ENCODE measurements around the gene HTT. TPM values are rescaled to one million over a fixed set of nuclear protein-coding genes. Genes with fewer than 3 reads are reported as not detected.

The HTT gene
- total and polyA plus RNA-seq, 2 donors = 12.8 to 17.9 TPM

DNA sequence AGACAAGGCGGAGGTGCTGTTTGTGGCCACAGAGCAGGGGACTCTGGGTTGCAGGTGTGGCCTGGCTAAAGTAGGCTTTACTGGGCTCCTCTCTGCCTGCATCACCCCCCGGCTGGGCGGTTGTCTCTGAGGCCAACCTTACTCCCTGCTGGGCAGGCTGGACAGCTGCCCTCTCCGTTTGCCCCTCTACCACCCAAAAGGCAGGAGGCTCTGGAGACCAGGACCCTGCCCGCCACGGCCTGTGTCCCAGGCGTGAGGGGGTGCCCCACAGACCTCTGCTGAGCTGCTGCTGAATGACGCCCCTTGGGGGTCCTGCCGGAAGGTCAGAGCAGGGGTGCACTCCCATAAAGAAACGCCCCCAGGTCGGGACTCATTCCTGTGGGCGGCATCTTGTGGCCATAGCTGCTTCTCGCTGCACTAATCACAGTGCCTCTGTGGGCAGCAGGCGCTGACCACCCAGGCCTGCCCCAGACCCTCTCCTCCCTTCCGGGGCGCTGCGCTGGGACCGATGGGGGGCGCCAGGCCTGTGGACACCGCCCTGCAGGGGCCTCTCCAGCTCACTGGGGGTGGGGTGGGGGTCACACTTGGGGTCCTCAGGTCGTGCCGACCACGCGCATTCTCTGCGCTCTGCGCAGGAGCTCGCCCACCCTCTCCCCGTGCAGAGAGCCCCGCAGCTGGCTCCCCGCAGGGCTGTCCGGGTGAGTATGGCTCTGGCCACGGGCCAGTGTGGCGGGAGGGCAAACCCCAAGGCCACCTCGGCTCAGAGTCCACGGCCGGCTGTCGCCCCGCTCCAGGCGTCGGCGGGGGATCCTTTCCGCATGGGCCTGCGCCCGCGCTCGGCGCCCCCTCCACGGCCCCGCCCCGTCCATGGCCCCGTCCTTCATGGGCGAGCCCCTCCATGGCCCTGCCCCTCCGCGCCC lies 1.1 kb upstream of the HTT start:
- peaks cover 11 to 14% of the 10 kb centered on the region in 2 donors for H3K4me1 ChIP-seq (ENCODE audit: control insufficient read depth in 2 of 2, insufficient read depth in 2 of 2, low read length in 2 of 2)
- peak overlapping the region; percentile 36 to 74 for H3K27ac ChIP-seq (ENCODE audit: low read depth in 1 of 2, low read length in 1 of 2)
- DNase-seq (ENCODE audit: low read depth in 6 of 9, low spot score in 9 of 9) = peak in 1 of 9 donors; percentile 23
- WGBS = 16% methylated on average over 54 of the region's 54 CpGs
- H3K4me3 ChIP-seq (ENCODE audit: low read length in 2 of 2) = peak overlapping the region; percentile 46 to 85
- no peaks in the 10 kb centered on the region for H3K36me3 ChIP-seq (ENCODE audit: control insufficient read depth in 2 of 2, insufficient read depth in 2 of 2, low read length in 1 of 2)
- H3K9me3 ChIP-seq (ENCODE audit: control insufficient read depth in 2 of 2, insufficient read depth in 1 of 2, low read length in 1 of 2) = no peaks in the 10 kb centered on the region
- H3K27me3 ChIP-seq (ENCODE audit: control insufficient read depth in 2 of 2, insufficient read depth in 1 of 2, low read length in 1 of 2) = peaks cover 0 to 6% of the 10 kb centered on the region in 2 donors

DNA sequence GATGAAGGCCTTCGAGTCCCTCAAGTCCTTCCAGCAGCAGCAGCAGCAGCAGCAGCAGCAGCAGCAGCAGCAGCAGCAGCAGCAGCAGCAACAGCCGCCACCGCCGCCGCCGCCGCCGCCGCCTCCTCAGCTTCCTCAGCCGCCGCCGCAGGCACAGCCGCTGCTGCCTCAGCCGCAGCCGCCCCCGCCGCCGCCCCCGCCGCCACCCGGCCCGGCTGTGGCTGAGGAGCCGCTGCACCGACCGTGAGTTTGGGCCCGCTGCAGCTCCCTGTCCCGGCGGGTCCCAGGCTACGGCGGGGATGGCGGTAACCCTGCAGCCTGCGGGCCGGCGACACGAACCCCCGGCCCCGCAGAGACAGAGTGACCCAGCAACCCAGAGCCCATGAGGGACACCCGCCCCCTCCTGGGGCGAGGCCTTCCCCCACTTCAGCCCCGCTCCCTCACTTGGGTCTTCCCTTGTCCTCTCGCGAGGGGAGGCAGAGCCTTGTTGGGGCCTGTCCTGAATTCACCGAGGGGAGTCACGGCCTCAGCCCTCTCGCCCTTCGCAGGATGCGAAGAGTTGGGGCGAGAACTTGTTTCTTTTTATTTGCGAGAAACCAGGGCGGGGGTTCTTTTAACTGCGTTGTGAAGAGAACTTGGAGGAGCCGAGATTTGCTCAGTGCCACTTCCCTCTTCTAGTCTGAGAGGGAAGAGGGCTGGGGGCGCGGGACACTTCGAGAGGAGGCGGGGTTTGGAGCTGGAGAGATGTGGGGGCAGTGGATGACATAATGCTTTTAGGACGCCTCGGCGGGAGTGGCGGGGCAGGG lies 568 bp downstream of the HTT start:
- H3K4me3 ChIP-seq (ENCODE audit: low read length in 2 of 2) = peak overlapping the region; percentile 78 to 85
- H3K4me1 ChIP-seq (ENCODE audit: control insufficient read depth in 2 of 2, insufficient read depth in 2 of 2, low read length in 2 of 2) = peaks cover 11 to 14% of the 10 kb centered on the region in 2 donors
- DNase-seq (ENCODE audit: low read depth in 6 of 9, low spot score in 9 of 9) = peak in 8 of 9 donors; percentile 14 to 69 (median 34)
- no peaks in the 10 kb centered on the region for H3K9me3 ChIP-seq (ENCODE audit: control insufficient read depth in 2 of 2, insufficient read depth in 1 of 2, low read length in 1 of 2)
- H3K36me3 ChIP-seq (ENCODE audit: control insufficient read depth in 2 of 2, insufficient read depth in 2 of 2, low read length in 1 of 2) = no peaks in the 10 kb centered on the region
- under 1% methylated on average over 60 of the region's 60 CpGs for WGBS
- peaks cover 0 to 6% of the 10 kb centered on the region in 2 donors for H3K27me3 ChIP-seq (ENCODE audit: control insufficient read depth in 2 of 2, insufficient read depth in 1 of 2, low read length in 1 of 2)
- H3K27ac ChIP-seq (ENCODE audit: low read depth in 1 of 2, low read length in 1 of 2) = peak overlapping the region; percentile 93 to 99

DNA sequence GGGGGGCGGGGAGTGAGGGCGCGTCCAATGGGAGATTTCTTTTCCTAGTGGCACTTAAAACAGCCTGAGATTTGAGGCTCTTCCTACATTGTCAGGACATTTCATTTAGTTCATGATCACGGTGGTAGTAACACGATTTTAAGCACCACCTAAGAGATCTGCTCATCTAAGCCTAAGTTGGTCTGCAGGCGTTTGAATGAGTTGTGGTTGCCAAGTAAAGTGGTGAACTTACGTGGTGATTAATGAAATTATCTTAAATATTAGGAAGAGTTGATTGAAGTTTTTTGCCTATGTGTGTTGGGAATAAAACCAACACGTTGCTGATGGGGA lies 1.1 kb downstream of the HTT start:
- H3K4me1 ChIP-seq (ENCODE audit: control insufficient read depth in 2 of 2, insufficient read depth in 2 of 2, low read length in 2 of 2) = peaks cover 11 to 14% of the 10 kb centered on the region in 2 donors
- WGBS = 3% methylated on average over 8 of the region's 8 CpGs
- DNase-seq (ENCODE audit: low read depth in 6 of 9, low spot score in 9 of 9) = no peak
- peak overlapping the region; percentile 78 to 85 for H3K4me3 ChIP-seq (ENCODE audit: low read length in 2 of 2)
- peak overlapping the region in 1 of 2 donors; percentile 23 for H3K27ac ChIP-seq (ENCODE audit: low read depth in 1 of 2, low read length in 1 of 2)
- H3K36me3 ChIP-seq (ENCODE audit: control insufficient read depth in 2 of 2, insufficient read depth in 2 of 2, low read length in 1 of 2) = no peaks in the 10 kb centered on the region
- H3K27me3 ChIP-seq (ENCODE audit: control insufficient read depth in 2 of 2, insufficient read depth in 1 of 2, low read length in 1 of 2) = peaks cover 0 to 6% of the 10 kb centered on the region in 2 donors
- no peaks in the 10 kb centered on the region for H3K9me3 ChIP-seq (ENCODE audit: control insufficient read depth in 2 of 2, insufficient read depth in 1 of 2, low read length in 1 of 2)

DNA sequence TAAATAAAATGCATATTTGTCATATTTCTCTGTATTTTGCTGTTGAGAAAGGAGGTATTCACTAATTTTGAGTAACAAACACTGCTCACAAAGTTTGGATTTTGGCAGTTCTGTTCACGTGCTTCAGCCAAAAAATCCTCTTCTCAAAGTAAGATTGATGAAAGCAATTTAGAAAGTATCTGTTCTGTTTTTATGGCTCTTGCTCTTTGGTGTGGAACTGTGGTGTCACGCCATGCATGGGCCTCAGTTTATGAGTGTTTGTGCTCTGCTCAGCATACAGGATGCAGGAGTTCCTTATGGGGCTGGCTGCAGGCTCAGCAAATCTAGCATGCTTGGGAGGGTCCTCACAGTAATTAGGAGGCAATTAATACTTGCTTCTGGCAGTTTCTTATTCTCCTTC lies 3.3 kb downstream of the HTT start:
- H3K9me3 ChIP-seq (ENCODE audit: control insufficient read depth in 2 of 2, insufficient read depth in 1 of 2, low read length in 1 of 2) = no peaks in the 10 kb centered on the region
- peaks cover 0 to 6% of the 10 kb centered on the region in 2 donors for H3K27me3 ChIP-seq (ENCODE audit: control insufficient read depth in 2 of 2, insufficient read depth in 1 of 2, low read length in 1 of 2)
- WGBS = 83% methylated on average over 2 of the region's 2 CpGs
- peaks cover 11 to 14% of the 10 kb centered on the region in 2 donors for H3K4me1 ChIP-seq (ENCODE audit: control insufficient read depth in 2 of 2, insufficient read depth in 2 of 2, low read length in 2 of 2)
- no peaks in the 10 kb centered on the region for H3K36me3 ChIP-seq (ENCODE audit: control insufficient read depth in 2 of 2, insufficient read depth in 2 of 2, low read length in 1 of 2)
- DNase-seq (ENCODE audit: low read depth in 6 of 9, low spot score in 9 of 9) = no peak
- H3K27ac ChIP-seq (ENCODE audit: low read depth in 1 of 2, low read length in 1 of 2) = no peak overlapping the region
- no peak overlapping the region for H3K4me3 ChIP-seq (ENCODE audit: low read length in 2 of 2)

DNA sequence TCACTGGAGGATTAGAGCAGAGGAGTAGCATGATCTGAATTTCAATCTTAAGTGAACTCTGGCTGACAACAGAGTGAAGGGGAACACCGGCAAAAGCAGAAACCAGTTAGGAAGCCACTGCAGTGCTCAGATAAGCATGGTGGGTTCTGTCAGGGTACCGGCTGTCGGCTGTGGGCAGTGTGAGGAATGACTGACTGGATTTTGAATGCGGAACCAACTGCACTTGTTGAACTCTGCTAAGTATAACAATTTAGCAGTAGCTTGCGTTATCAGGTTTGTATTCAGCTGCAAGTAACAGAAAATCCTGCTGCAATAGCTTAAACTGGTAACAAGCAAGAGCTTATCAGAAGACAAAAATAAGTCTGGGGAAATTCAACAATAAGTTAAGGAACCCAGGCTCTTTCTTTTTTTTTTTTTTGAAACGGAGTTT lies 5.2 kb downstream of the HTT start:
- no peaks in the 10 kb centered on the region for H3K9me3 ChIP-seq (ENCODE audit: control insufficient read depth in 2 of 2, insufficient read depth in 1 of 2, low read length in 1 of 2)
- no peak overlapping the region for H3K4me3 ChIP-seq (ENCODE audit: low read length in 2 of 2)
- WGBS = 35% methylated on average over 6 of the region's 6 CpGs
- no peaks in the 10 kb centered on the region for H3K27me3 ChIP-seq (ENCODE audit: control insufficient read depth in 2 of 2, insufficient read depth in 1 of 2, low read length in 1 of 2)
- no peaks in the 10 kb centered on the region for H3K36me3 ChIP-seq (ENCODE audit: control insufficient read depth in 2 of 2, insufficient read depth in 2 of 2, low read length in 1 of 2)
- peaks cover 5 to 10% of the 10 kb centered on the region in 2 donors for H3K4me1 ChIP-seq (ENCODE audit: control insufficient read depth in 2 of 2, insufficient read depth in 2 of 2, low read length in 2 of 2)
- no peak for DNase-seq (ENCODE audit: low read depth in 6 of 9, low spot score in 9 of 9)
- no peak overlapping the region for H3K27ac ChIP-seq (ENCODE audit: low read depth in 1 of 2, low read length in 1 of 2)

DNA sequence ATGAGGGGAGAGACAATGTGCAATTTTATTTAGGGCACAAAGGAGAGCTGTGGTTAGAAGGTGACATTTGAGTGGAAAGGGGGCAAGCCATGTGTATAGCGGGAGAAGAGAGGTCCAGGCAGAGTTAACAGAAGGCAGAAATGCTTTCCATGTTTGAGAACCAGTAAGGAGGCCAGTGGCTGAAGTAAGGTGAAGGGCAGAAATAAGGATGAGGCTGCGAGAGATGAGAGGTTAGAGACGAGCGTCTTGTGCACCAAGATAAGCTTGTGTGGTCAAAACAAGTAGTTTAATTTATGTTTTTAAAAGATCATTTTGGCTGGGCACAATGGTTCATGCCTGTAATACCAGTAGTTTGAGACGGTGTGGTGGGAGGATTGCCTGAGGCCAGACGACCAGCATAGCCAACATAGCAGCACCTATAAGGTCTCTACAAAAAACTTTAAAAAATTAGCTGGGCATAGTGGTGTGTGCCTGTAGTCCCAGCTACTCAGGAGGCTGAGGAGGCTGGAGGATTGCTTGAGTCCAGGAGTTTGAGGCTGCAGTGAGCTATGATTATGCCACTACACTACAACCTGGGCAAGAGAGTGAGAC lies 8.5 kb downstream of the HTT start:
- peaks cover 0 to 4% of the 10 kb centered on the region in 2 donors for H3K36me3 ChIP-seq (ENCODE audit: control insufficient read depth in 2 of 2, insufficient read depth in 2 of 2, low read length in 1 of 2)
- 94% methylated on average over 6 of the region's 6 CpGs for WGBS

GRCh38 chr4:3083732-3084131 lies 9.3 kb downstream of the HTT start:
- peaks cover 0 to 4% of the 10 kb centered on the region in 2 donors for H3K36me3 ChIP-seq (ENCODE audit: control insufficient read depth in 2 of 2, insufficient read depth in 2 of 2, low read length in 1 of 2)
- no peaks in the 10 kb centered on the region for H3K27me3 ChIP-seq (ENCODE audit: control insufficient read depth in 2 of 2, insufficient read depth in 1 of 2, low read length in 1 of 2)
- no peak overlapping the region for H3K27ac ChIP-seq (ENCODE audit: low read depth in 1 of 2, low read length in 1 of 2)
- no peaks in the 10 kb centered on the region for H3K4me1 ChIP-seq (ENCODE audit: control insufficient read depth in 2 of 2, insufficient read depth in 2 of 2, low read length in 2 of 2)
- no peaks in the 10 kb centered on the region for H3K9me3 ChIP-seq (ENCODE audit: control insufficient read depth in 2 of 2, insufficient read depth in 1 of 2, low read length in 1 of 2)
- H3K4me3 ChIP-seq (ENCODE audit: low read length in 2 of 2) = no peak overlapping the region
- WGBS = 98% methylated on average over 1 of the region's 1 CpG
- DNase-seq (ENCODE audit: low read depth in 6 of 9, low spot score in 9 of 9) = no peak

More for the DNA sequence above, 8.5 kb downstream of the HTT start:
- DNase-seq (ENCODE audit: low read depth in 6 of 9, low spot score in 9 of 9) = no peak
- Histone ChIP-seq H3K4me3 (ENCODE audit: low read length in 2 of 2) (no peak overlapping the region), H3K9me3 (ENCODE audit: control insufficient read depth in 2 of 2, insufficient read depth in 1 of 2, low read length in 1 of 2) (no peaks in the 10 kb centered on the region), H3K4me1 (ENCODE audit: control insufficient read depth in 2 of 2, insufficient read depth in 2 of 2, low read length in 2 of 2) (no peaks in the 10 kb centered on the region), H3K27ac (ENCODE audit: low read depth in 1 of 2, low read length in 1 of 2) (no peak overlapping the region), H3K27me3 (ENCODE audit: control insufficient read depth in 2 of 2, insufficient read depth in 1 of 2, low read length in 1 of 2) (no peaks in the 10 kb centered on the region)

- H3K27ac ChIP-seq (ENCODE audit: low read depth in 1 of 2, low read length in 1 of 2) = no peak overlapping the region
- H3K4me1 ChIP-seq (ENCODE audit: control insufficient read depth in 2 of 2, insufficient read depth in 2 of 2, low read length in 2 of 2) = no peaks in the 10 kb centered on the region
- no peak overlapping the region for H3K4me3 ChIP-seq (ENCODE audit: low read length in 2 of 2)
- WGBS = 98% methylated on average over 10 of the region's 10 CpGs
- H3K27me3 ChIP-seq (ENCODE audit: control insufficient read depth in 2 of 2, insufficient read depth in 1 of 2, low read length in 1 of 2) = no peaks in the 10 kb centered on the region
- no peak for DNase-seq (ENCODE audit: low read depth in 6 of 9, low spot score in 9 of 9)
- H3K36me3 ChIP-seq (ENCODE audit: control insufficient read depth in 2 of 2, insufficient read depth in 2 of 2, low read length in 1 of 2) = peaks cover 5 to 6% of the 10 kb centered on the region in 2 donors
- no peaks in the 10 kb centered on the region for H3K9me3 ChIP-seq (ENCODE audit: control insufficient read depth in 2 of 2, insufficient read depth in 1 of 2, low read length in 1 of 2)
Measured at GRCh38 chr4:3085948-3086670, 11.6 kb downstream of the HTT start.

Measured in thymus (tissue), 11 donors.